ENCODE measurements around the gene TMEM19.

TMEM19 gene

GRCh38 chr12:71685914-71686657 is at the start of gene TMEM19:
TMEM19 (plus strand) TSS chr12:71686082; CDS start chr12:71686681, 599 bp downstream.
- DNase-seq = peak; percentile 44

GRCh38 chr12:71636704-71637115 is 49.2 kb upstream of the TMEM19 start:
- peak; percentile 5 for DNase-seq

GRCh38 chr12:71638499-71638898 is 47.4 kb upstream of the TMEM19 start:
- no peak for DNase-seq

- DNase-seq = no peak
Measured at GRCh38 chr12:71639341-71639760, 46.5 kb upstream of the TMEM19 start.

GRCh38 chr12:71640316-71640715 is 45.6 kb upstream of the TMEM19 start:
- DNase-seq = no peak

GRCh38 chr12:71641390-71641789 is 44.5 kb upstream of the TMEM19 start:
- DNase-seq = no peak

GRCh38 chr12:71642264-71642663 is 43.6 kb upstream of the TMEM19 start:
- no peak for DNase-seq

GRCh38 chr12:71645268-71645667 is 40.6 kb upstream of the TMEM19 start:
- DNase-seq = no peak

GRCh38 chr12:71646512-71646911 is 39.4 kb upstream of the TMEM19 start:
- no peak for DNase-seq

GRCh38 chr12:71648537-71648936 is 37.3 kb upstream of the TMEM19 start:
- no peak for DNase-seq

- no peak for DNase-seq
Measured at GRCh38 chr12:71649401-71649800, 36.5 kb upstream of the TMEM19 start.

GRCh38 chr12:71652656-71653055 is 33.2 kb upstream of the TMEM19 start:
- no peak for DNase-seq

GRCh38 chr12:71653137-71653536 is 32.7 kb upstream of the TMEM19 start:
- DNase-seq = no peak

GRCh38 chr12:71654200-71654599 is 31.7 kb upstream of the TMEM19 start:
- no peak for DNase-seq

GRCh38 chr12:71655495-71655894 is 30.4 kb upstream of the TMEM19 start:
- no peak for DNase-seq

GRCh38 chr12:71655907-71656306 is 30.0 kb upstream of the TMEM19 start:
- DNase-seq = no peak

- no peak for DNase-seq
Measured at GRCh38 chr12:71656740-71657139, 29.1 kb upstream of the TMEM19 start.

- no peak for DNase-seq
Measured at GRCh38 chr12:71661977-71662530, 23.8 kb upstream of the TMEM19 start.

GRCh38 chr12:71662849-71663560 is 22.9 kb upstream of the TMEM19 start:
- DNase-seq = no peak

GRCh38 chr12:71663561-71664410 is 22.1 kb upstream of the TMEM19 start, which contains the start of the genes THAP2 and ZFC3H1:
THAP2 (plus strand) TSS chr12:71664301; CDS start chr12:71664510, 209 bp downstream.
ZFC3H1 (minus strand) TSS chr12:71663848; CDS start chr12:71663610, 238 bp downstream.
- DNase-seq = peak; percentile 99

- DNase-seq = no peak
Measured at GRCh38 chr12:71664411-71665089, 21.3 kb upstream of the TMEM19 start.

- no peak for DNase-seq
Measured at GRCh38 chr12:71665090-71665463, 20.8 kb upstream of the TMEM19 start.
